Ammon's horn (tissue), 1 donor: Measurements from ENCODE around the gene MKI67.

Experiments used
- DNase-seq: peaks from one replicate; pipeline ENCODE4 v3.0.0-alpha.2; 2016; ENCODE audit warnings: low spot score

The MKI67 gene

GRCh38 chr10:128052696-128053095 lies 73.5 kb downstream of the MKI67 start:
- DNase-seq: no peak

DNA sequence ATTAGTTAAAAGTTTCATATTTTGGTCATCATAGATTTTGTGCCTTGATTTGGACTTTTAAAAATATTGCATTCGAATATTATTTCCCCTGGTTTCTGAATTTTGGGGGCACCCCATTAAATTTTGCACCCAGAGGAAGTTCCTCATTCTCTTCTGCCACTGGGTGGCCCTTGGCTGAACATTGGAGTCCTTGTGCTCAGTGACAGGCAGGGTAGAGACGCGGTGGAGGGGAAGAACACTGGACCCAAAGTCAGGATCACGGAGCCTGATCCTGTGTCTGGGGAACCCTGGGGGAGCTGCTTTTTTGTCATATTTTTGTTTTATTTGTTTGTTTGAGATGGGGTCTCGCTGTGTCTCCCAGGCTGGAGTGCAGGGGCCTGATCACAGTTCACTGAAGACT lies 74.7 kb downstream of the MKI67 start:
- DNase-seq: no peak

GRCh38 chr10:128050936-128051335 lies 75.3 kb downstream of the MKI67 start:
- peak; percentile 35 for DNase-seq

GRCh38 chr10:128050121-128050516 lies 76.1 kb downstream of the MKI67 start:
- no peak for DNase-seq

DNA sequence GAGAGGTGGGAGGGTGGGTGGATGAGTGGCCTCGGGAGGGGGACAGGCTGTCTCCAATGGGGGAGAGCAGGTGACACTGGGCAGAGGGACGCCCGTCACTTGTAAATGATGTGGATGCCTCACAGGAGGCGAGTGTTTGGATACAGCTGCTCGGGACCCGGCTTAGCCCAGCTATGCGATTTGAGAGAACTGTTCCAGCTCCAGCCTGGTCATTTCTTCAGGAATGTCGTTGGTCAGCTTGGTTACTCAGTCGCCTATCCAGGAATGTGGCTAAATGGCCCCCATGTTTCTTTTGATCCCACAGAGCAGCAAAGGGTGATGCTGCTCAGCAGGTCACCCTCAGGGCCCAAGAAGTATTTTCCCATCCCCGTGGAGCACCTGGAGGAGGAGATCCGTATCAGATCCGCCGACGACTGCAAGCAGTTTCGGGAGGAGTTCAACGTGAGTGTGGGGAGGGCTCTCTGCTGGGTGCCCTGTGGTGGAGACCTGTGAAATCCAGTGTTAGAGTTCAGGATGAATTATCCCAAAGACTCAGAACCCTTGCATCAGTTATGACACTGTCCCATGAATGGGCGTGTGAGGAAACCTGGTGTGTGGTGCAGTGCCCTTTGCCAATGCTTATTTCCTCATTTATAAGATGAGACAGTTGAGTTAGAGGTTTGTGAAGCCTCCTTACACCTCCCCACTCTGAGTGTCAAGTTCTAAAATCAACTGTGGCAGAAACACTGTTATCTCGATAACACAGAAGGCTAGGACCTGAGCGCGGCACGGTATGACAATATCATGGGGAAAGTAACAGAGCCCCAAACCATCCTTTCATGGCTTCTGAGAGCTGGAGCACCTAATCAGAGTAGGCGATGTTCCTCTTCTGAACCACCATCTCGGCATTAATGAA lies 76.8 kb downstream of the MKI67 start:
- no peak for DNase-seq

- no peak for DNase-seq
Measured at GRCh38 chr10:128048819-128049210, 77.4 kb downstream of the MKI67 start.

DNA sequence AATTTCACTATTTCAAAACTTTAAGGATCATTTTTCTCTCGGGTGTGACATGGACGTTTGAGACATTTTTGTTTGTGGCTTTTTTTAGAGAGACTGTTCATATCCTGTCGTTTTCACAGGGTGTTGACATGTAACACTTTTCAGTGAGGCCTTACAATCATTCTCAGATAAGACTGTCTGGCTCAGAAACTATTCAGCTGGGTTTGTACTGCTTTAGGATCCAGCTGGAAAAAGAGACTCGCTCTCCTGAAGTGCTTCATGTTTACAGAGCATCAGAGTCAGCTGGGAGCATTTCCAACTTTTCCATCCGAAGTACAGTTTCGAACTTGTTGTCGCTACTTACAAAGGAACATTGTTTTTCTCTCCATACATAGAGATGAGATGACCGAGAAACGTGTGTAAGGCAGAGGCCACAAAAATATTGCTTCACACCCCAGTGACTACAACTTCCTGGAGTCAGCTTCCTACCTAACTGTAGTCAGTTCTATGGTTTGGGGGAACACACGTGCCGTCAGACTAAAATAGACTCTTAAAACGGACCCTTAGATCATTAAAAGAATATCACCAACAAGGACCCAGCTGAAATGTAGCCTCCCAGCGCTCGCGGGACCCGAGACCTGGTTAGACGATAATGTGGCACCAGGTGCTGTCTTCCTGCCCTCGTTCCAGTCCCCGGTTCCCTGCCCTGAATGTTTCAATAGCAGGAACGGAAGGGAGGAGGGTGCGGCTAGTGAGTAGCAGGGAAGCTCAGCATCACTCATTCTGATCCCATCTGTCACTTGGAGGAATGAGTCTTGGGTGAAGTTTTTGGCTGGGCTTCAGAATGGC lies 78.0 kb downstream of the MKI67 start:
- DNase-seq: peak; percentile 36

- DNase-seq: peak; percentile 73
Measured at GRCh38 chr10:128047351-128047750, 78.9 kb downstream of the MKI67 start.

GRCh38 chr10:128046953-128047290 lies 79.3 kb downstream of the MKI67 start:
- DNase-seq: no peak
